Tibial artery (tissue), 4 donors: ENCODE results near the gene DNAH12.

ENCODE experiments used
- DNase-seq, 2 donors: peaks; one replicate each; pipeline ENCODE4 v3.0.0-alpha.2; 2019
- H3K27ac ChIP-seq, 2 donors: fragments of 200-600 bp; sonication (generic) in 1 of 2; 1 replicate in 1 of 2; 2 replicates in 1 of 2; pipeline ENCODE4 v1.5.1; 2018 to 2019; ENCODE audit warnings: mild to moderate bottlenecking in 1 of 2
- H3K27me3 ChIP-seq, 2 donors: fragments of 200-600 bp; sonication (generic) in 1 of 2; one replicate each; pipeline versions ENCODE4 v1.5.1 to v1.6.0; 2016 to 2019
- H3K36me3 ChIP-seq, 3 donors: fragments of 200-600 bp; sonication (generic) in 2 of 3; one replicate each; pipeline ENCODE4 v1.5.1; 2016 to 2019; ENCODE audit warnings: mild to moderate bottlenecking in 2 of 3
- H3K4me1 ChIP-seq, 4 donors: fragments of 200-600 bp; sonication (generic) in 2 of 4; 1 replicate in 3 of 4; 2 replicates in 1 of 4; pipeline ENCODE4 v1.5.1; 2016 to 2019
- H3K4me3 ChIP-seq, 2 donors: fragments of 200-600 bp; sonication (generic) in 1 of 2; 1 replicate in 1 of 2; 2 replicates in 1 of 2; pipeline ENCODE4 v1.5.1; 2018 to 2019; ENCODE audit warnings: mild to moderate bottlenecking in 2 of 2
- H3K9me3 ChIP-seq, 3 donors: fragments of 200-600 bp; sonication (generic) in 1 of 3; one replicate each; pipeline ENCODE4 v1.5.1; 2016 to 2019
- intact Hi-C: fragments of 100-400 bp; cut with DNase I; formaldehyde crosslinking; loops from one replicate; pipeline ENCODE4 v1.15.0; 2023; ENCODE audit warnings: low total_unique reads
- TF ChIP-seq, protein P1 (sequence below), 2 experiments: fragments of 200-600 bp in 1 of 2; fragments of 450-650 bp in 1 of 2; IDR thresholded peaks; one replicate each; pipeline ENCODE4 v1.5.1; 2017 to 2019; ENCODE audit warnings: antibody characterized with exemption in 2 of 2, mild to moderate bottlenecking in 1 of 2, moderate library complexity in 1 of 2

Gene DNAH12

DNA sequence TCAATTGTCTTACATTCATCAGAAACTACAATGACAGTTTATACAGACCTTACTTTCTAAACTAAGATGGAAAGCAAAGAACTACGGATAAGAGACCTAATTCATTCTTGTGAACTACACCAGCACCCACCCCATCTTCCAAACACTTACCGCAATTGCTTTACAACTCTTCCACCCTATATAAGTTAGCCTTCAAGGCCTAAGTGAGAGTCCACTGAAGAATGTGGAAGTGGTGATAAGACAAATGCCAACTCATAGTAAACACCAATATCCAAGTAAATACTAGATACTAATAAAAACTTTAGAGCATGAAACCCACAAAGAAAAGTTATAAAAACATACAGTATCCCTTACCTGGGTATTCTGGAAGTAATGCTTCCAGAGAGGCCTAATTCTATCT, 39.4 kb upstream of the DNAH12 start:
- H3K27ac ChIP-seq: no peak overlapping the region
- no peak for DNase-seq
- H3K36me3 ChIP-seq: peaks cover 7 to 31% (median 8%) of the 10 kb centered on the region in 3 donors
- intact Hi-C loops: no loop called here
- H3K4me3 ChIP-seq: no peak overlapping the region
- H3K4me1 ChIP-seq: peaks cover 0 to 55% (median 17%) of the 10 kb centered on the region in 4 donors
- H3K9me3 ChIP-seq: no peaks in the 10 kb centered on the region
- H3K27me3 ChIP-seq: no peaks in the 10 kb centered on the region
- TF ChIP-seq, protein P1, sequence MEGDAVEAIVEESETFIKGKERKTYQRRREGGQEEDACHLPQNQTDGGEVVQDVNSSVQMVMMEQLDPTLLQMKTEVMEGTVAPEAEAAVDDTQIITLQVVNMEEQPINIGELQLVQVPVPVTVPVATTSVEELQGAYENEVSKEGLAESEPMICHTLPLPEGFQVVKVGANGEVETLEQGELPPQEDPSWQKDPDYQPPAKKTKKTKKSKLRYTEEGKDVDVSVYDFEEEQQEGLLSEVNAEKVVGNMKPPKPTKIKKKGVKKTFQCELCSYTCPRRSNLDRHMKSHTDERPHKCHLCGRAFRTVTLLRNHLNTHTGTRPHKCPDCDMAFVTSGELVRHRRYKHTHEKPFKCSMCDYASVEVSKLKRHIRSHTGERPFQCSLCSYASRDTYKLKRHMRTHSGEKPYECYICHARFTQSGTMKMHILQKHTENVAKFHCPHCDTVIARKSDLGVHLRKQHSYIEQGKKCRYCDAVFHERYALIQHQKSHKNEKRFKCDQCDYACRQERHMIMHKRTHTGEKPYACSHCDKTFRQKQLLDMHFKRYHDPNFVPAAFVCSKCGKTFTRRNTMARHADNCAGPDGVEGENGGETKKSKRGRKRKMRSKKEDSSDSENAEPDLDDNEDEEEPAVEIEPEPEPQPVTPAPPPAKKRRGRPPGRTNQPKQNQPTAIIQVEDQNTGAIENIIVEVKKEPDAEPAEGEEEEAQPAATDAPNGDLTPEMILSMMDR (IDR thresholded peaks at IDR 0.05): no peak

DNA sequence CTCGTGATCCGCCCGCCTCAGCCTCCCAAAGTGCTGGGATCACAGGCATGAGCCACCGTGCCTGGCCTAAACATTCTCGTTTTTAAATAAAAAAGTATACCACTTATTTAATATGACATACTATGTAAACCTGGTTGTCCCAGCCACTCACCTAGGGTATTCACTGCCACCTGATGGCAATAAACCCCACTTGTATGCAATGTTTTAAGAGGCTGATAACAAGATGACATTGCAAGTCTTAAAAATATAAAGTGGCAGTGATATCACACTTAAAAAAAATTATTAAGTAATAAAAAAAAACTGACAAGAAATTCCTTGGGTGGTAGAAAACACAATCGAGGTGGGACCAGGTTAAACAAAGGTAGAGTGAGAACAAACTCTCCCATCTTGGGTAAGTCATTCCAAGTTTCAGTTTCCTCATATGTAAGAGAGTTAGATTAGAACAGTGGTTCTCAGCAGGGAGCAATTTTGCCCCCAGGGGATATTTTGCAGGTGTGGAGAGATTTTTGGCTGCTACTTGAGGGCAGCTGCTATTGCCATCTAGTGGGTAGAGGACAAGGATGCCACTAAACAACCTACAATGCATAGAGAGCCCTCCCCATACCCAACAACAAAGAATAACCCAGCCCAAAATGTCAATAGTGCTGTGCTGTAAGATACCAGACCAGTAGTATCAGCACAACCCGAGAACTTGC, 38.5 kb upstream of the DNAH12 start:
- H3K9me3 ChIP-seq: no peaks in the 10 kb centered on the region
- no peak overlapping the region for H3K4me3 ChIP-seq
- H3K27me3 ChIP-seq: no peaks in the 10 kb centered on the region
- no peak overlapping the region for H3K27ac ChIP-seq
- DNase-seq: no peak
- intact Hi-C loops: no loop called here
- H3K4me1 ChIP-seq: peaks cover 0 to 50% (median 13%) of the 10 kb centered on the region in 4 donors
- peaks cover 11 to 41% (median 17%) of the 10 kb centered on the region in 3 donors for H3K36me3 ChIP-seq
- TF ChIP-seq, protein P1 (IDR thresholded peaks at IDR 0.05): no peak

DNA sequence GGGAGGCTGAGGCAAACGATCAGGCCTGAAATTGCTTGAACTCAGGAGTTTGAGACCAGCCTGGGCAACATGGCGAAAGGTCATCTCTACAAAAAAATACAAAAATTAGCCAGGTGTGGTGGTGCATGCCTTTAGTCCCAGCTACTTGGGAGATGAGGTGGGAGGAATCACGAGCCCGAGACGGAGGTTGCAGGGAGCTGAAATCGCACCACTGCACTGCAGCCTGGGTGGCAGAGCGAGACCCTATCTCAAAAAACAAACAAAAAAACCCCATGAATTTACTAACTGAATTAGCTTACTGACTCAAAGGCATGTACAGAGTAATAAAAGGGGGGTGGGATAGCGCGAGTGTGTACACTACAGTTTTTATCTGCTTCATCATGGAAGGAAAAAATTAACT, 33.7 kb upstream of the DNAH12 start:
- H3K27ac ChIP-seq: no peak overlapping the region
- no peaks in the 10 kb centered on the region for H3K27me3 ChIP-seq
- no peaks in the 10 kb centered on the region for H3K9me3 ChIP-seq
- DNase-seq: no peak
- H3K4me3 ChIP-seq: no peak overlapping the region
- TF ChIP-seq, protein P1 (IDR thresholded peaks at IDR 0.05): no peak
- H3K4me1 ChIP-seq: peaks cover 0 to 23% (median 11%) of the 10 kb centered on the region in 4 donors
- H3K36me3 ChIP-seq: peaks cover 35 to 66% (median 39%) of the 10 kb centered on the region in 3 donors
- intact Hi-C loops: no loop called here

DNA sequence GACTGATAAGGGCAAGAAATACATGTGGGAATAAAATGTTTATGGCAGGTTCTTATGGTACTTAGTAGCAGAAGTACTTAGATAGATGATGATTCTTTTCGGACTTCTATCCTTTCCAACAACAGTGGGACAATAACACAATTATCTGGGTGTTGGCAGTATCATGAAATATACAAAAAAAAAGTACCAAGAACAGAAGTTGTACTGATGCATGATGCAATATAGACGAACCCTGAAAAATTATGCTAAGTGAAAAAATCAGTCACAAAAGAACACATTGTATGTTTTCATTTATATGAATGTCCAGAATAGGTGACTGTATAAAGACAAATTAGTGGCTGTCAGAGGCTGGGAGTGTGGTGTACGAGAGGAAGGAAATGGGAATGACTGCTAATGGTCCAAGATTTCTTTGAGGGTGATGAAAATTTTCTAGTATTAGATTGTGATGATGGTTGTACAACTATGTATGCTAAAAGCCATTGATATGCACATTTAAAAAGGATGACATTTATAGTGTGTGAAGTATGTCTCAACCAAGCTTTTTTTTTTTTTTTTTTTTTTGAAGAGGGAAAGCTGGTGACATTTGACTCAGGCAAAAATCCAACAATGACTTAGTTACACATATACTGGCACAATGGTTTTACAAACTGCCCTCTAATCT, 32.0 kb upstream of the DNAH12 start:
- DNase-seq: no peak
- Histone ChIP-seq H3K4me3 (no peak overlapping the region), H3K4me1 (peaks cover 0 to 22% (median 10%) of the 10 kb centered on the region in 4 donors), H3K27ac (no peak overlapping the region), H3K36me3 (peaks cover 49 to 75% (median 49%) of the 10 kb centered on the region in 3 donors), H3K9me3 (no peaks in the 10 kb centered on the region), H3K27me3 (no peaks in the 10 kb centered on the region)
- TF ChIP-seq, protein P1 (IDR thresholded peaks at IDR 0.05): no peak
- intact Hi-C loops: no loop called here

DNA sequence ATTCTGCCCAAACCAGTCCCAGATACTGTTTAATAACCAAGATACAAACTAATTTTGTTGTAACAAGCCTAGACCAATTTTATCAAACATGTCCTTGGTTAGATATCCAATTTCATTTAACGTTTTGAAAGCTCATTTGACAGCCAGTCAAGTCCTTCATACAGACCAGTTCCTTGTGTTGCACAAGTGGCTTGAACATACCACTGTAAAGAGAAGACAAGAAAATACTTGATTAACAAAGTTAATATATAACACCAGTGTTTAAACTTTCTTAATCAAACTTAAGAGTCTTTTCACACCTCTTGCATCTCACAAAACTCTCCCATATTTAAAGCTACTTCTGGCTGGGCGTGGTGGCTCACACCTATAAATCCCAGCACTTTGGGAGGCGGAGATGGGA, 28.0 kb upstream of the DNAH12 start:
- peaks cover 42 to 65% (median 61%) of the 10 kb centered on the region in 3 donors for H3K36me3 ChIP-seq

More for the DNA sequence above, 28.0 kb upstream of the DNAH12 start:
- H3K27me3 ChIP-seq: no peaks in the 10 kb centered on the region
- peaks cover 0 to 13% (median 9%) of the 10 kb centered on the region in 4 donors for H3K4me1 ChIP-seq
- no peak for DNase-seq
- intact Hi-C loops: no loop called here
- no peak overlapping the region for H3K4me3 ChIP-seq
- TF ChIP-seq, protein P1 (IDR thresholded peaks at IDR 0.05): no peak
- no peaks in the 10 kb centered on the region for H3K9me3 ChIP-seq
- H3K27ac ChIP-seq: no peak overlapping the region
